ENCODE data around the gene TOMM6.

Gene TOMM6

DNA sequence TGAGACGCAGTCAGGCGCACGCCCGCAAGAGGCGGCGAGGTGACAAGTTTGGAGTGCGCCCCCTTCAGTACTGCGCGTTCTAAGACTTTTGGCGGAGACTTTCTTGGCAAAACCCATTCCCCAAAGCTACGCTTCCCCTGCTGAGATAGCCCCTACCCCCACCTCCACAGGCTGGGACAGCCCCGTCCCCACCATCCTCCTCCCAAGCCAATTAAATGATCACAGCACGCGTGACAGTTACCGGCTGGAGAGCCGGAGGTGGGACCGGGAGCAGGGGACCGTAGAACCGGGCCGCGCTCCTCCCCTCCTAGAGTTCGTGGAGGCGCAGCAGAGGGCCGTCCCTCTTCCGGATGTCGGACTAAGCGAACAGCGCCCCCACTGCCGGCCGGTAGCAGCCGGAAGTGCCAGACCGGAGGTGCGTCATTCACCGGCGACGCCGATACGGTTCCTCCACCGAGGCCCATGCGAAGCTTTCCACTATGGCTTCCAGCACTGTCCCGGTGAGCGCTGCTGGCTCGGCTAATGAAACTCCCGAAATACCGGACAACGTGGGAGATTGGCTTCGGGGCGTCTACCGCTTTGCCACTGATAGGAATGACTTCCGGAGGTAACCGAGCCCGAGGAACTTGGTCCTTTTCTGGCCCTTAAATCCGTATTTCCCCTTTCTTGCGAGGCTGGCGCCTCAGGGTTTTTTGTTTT, at the start of gene TOMM6:
TSS of gene TOMM6 (plus strand) at position 476 of the 699 bp plus-strand sequence. CDS start at position 480, 4 bp downstream.
- peak; percentile 97 for DNase-seq

DNA sequence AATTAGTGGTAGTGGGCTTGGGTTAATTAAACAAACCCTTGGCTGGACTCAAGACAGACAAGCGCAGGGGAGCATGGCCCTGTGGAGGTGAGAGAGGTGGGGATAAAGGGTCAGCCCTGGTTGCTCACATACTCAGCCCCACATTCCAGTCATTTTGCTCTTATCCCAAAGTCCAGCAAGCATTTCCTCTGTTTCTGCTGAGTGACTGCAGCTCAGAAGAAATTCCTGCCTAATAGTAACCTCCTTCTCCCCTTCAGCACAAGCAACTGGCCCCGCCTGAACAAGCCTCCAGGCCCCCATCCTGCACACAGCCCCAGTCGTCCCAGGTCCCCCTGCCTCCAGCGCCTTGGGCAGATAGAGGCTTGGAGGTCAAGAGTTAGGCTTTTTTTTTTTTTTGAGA, 48.5 kb upstream of the TOMM6 start:
- no peak for DNase-seq

DNA sequence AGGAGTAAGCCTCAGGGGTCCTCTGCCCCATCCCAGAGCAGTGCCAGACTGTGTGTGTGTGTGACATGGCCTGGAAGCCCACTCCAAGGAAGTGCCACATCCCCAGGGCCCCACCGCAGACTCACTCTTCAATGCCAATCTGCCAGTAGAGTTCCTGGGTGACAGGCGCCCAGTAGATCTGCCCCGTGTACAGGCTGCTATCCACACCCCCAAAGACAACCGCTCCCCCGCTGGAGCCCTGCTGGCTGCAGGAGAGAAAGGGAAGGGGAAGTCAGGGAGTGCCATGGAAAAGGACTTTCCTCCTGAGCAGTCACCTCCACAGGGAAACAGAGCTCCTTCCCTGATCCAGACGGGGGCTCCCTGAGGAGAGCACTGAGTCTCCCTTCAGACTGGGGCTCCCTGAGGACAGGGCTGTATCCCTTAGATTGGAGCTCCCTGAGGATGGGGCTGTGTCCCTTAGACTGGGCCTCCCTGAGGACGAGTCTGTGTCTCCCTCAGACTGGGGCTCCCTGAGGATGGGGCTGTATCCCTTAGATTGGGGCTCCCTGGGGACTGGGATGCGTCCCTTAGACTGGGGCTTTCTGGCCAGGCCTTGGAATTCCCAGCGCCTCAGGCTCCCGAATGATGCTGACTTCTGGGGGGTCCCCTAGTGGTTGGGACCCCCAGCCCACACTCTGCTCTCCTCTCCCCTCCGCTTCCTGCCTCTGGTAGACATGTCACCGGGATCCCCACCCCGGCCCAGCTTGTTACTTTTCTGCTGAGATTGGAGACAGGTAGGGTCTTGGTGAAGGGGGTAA, 46.9 kb upstream of the TOMM6 start:
- DNase-seq = no peak

DNA sequence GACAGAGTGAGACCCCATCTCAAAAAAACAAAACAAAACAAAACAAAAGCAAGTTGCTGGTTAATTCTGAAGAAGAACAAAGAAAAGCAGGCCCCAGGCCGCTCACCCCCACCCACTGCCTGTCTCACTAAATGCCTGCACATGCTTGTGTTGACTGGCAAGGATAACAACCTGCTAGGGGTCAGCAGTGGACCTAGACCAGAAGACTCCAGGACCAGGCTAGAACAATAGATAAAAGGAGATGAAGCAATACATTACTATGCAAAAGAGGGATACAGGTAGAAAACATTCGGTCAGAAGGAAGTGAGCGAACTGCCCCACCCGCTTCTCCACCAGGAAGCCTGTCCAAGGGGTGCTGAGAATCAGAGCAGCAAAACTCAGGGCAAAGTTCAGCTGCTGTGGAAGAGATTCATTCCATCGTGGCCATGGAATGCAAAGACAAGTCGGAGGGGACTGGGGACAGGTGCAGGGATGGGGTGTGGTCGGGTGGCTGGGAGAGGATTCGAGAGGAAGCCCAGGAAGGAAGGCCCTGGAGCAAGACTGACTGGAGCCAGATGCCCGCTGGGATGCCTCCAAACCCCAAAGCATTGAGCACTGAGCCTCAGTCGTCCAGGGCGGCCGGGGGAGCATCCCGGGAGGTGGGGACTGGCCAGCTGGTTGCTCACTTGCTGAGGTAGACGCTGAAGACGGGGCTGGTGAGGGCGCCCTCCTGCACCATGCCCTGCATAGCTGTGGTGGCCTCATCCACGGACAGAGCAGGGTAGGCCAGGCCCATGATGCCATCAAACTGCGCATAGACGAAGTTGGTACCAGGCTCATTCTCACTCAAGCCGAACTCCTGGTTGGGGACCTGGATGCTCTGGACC, 45.6 kb upstream of the TOMM6 start:
- no peak for DNase-seq

DNA sequence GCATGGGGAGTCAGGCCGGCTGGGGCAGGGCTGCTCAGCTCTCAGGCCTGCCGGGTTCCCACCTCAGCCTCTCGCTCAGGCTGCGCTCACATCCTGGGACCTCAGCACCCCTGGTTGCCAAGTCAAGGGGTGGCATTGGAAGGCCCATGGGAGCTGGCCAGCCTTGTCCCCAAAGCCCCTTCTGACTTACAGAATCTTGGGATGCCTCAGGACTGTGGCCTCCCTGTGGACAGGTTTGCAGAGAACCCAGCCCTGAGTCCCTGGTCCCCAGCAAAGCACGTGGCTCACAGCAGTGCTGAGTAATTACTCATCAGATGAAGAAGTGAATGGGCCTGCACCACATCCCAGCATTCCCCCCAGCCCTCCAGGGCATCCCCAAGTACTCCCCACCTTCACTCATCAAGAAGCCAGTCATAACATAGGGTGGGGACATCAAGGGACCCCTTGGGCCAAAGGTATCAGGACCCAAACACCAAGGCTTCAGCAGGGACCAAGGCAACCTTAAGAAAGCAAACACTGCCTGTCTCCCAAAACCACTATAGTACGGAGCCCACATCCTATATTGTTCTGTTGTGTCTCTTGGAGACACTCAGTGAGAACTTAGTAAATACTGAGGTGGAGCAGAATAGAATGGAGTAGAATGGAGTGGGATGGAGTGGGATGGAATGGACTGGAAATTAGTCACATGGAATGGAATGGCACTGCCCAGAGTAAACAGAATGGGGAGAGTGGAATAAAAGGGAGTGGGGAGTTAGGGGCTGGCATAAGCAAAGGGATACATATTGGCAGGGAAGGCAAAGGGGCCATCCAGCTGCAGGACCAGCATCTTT, 43.9 kb upstream of the TOMM6 start:
- no peak for DNase-seq

DNA sequence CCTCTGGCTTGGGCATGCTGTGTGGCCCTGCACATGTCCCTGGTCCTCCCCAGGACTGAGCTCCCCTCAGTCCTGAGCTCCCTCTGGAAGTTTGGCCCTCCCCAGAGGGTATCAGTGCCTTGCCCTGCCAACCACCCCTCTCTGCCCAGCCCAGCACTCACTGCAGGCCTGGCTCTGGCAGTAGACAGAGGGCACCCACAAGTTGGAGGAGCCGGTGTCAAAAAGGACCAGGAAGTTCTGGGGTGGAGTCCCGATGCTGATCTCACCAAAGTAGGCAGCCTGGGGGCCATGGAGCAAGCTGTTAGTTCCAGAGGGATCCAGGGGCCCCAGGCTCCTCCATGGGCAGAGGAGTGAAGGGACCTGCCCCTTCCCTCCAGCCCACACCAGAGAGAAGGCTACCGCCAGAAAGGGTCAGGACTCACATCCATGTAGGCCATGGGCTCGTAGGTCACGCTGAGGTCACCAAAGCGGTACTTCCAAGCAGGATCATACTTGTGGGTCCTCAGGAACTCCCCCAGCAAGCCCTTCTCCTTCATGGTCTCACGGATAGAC, 43.2 kb upstream of the TOMM6 start:
- no peak for DNase-seq

DNA sequence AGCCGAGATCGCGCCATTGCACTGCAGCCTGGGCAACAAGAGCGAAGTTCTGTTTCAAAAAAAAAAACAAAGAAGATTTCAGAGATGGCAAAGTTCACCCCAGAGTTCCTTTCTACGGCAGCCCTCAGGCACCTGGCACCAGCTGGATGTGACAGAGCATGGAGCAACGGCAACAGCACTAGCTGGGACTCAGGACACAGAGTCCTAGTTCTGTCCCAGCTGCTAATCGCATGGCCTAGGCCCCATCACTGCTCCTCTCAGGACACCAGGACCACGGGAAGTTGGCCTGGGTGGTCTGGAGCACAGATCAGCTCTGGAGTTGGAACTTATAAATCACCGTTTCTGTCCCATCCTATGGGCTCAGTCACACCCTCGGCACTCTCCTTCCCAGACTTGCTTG, 41.4 kb upstream of the TOMM6 start:
- no peak for DNase-seq

DNA sequence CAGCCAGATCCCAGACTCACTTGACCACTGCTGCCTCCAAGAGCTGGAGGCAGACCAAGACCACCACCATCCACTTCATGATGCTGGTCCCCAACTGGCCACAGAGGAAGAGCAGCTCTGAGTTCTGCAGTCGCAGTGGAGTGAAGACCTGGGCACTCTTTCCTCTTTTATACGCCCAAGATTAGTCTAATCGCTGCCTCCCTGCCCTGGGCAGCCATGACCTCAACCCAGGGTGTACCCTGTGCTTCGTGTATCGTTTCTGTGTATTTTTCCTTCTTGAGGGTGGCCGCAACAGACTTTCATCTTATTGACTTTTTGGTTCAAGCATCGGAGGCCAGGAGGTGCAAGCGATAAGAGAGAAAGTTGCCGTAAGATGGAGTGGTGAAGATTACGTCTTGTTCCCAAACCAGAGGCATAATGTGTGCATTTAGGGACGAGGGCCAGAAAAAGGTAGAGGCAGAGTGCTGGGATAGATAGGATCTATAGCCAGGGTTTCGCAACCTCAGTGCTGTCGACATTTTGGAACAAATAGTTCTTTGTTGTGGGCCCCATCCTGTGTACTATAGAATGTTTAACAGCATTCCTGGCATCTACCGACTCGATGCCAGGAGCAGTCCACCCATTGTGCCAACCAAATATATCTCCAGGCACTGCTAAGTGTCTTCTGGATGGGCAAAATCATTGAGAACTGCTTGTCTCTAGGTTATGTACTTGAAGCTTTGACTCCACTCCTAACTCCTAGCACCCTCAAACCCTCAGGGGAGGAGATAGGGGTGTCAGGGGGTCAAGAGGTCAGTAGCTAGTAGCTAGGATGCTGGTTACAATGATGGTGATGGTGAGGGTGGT, 40.0 kb upstream of the TOMM6 start, which contains the start of gene PGC:
TSS of gene PGC (minus strand) at position 142 of the 846 bp plus-strand sequence. CDS start at position 79, 63 bp downstream.
- no peak for DNase-seq

DNA sequence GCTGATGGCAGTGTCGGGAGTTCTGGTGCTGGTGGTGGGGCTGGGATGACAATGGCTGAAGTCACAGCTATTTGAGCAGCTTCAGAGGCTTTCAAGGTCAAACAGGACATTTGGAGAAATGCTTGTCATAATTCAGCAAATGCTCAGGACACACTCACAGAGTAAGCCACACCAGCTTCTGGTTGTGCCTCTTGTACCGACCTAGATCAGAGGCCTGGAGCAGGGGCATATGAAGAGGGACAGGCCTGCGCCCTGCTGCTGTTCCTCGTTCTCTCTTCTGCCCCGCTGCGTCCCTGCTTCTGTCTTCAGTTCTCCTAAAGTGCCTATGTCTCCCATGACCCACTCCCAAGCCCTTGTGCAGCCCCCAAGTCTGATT, 39.4 kb upstream of the TOMM6 start:
- no peak for DNase-seq

DNA sequence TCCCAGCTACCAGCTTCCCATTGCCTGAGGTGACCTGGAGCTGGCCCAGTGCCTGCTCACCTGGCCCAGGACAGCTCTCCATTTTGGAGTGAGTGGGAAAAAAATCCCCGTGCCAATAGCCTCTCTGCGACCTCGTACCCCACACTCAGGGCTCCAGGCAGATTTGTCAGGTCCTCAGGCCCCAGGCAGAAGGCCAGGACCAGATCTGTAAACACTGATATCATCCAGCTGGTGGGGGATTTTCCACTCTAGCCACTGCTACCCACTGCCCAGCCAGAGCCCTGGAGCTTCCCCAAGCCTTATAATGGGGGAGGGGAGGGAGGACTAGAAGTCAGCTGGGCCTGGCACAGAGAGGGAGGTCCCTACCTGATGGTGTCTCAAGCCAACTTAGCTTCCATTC, 39.0 kb upstream of the TOMM6 start:
- no peak for DNase-seq

DNA sequence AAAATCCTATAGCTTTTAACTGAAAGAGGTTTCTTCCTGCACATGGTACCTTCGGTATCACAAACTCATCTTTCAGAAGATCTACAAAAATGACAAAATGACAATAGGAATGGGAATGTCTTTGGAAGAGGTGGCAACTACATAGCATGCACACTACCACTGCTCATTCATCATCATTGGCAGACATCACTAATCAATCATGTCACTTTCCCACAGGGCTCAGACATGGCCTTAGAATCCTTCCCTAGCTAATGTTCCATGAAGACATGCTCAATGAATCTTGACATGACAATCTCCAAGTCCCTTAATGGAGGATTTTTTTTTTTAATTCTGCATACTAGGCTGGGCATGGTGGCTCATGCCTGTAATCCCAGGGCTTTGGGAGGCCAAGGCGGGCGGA, 37.1 kb upstream of the TOMM6 start:
- no peak for DNase-seq

DNA sequence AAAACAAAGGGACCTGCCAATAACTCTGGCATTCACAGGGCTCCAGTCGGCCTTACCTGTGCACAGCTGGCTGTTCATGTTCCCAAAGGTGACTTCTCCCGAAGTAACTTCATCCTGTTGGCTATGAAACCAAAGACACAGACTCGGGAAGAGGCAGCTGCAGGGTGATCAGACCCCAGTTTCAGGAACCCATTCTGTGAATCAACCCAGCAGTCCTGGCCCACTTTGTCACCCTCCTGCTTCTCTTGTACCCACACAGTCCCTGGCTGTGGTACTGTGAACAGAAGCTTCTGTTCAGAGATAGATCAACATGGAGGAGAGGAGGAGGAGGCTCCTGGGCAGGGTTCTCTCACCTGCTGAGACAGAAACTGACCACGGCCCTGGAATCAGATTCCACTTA, 31.6 kb upstream of the TOMM6 start:
- no peak for DNase-seq

DNA sequence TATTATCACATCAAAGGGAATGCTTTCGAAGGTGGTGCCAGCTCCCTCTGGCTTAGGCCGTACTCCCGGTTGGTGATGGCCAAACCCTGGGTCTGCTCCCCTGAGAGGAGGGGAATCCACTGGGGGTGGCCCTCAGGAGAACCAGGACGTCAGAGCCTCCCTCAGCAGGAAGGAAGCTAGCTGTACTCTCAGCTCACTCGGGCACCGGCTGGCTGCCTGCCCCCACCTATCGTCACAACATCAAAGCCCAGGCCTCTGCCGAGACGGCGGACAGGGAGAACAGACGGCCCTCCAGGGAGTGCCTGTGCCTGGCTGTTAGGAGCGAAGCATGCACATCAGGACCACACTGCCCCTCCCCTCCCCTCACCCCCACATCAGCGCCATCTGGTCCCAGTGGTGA, 31.1 kb upstream of the TOMM6 start:
- no peak for DNase-seq

DNA sequence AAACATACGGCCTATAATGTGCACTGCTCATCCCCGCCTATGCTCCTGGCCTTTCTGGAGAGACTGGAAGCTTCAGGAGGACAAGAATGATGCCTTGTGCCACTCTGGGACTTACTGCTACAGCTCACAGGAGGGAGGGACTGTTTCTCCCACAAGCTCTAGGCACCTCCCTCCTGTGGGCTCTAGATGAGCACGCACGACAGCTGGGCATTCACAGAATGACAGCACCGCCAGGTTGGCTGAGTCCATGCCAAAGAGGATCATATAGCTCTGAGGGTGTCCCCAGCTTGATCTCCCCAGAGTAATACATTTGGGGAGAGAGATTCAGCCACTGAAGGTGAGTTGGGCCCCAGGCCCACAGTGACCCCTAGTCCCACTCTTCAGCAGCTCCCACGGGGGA, 30.2 kb upstream of the TOMM6 start:
- no peak for DNase-seq

DNA sequence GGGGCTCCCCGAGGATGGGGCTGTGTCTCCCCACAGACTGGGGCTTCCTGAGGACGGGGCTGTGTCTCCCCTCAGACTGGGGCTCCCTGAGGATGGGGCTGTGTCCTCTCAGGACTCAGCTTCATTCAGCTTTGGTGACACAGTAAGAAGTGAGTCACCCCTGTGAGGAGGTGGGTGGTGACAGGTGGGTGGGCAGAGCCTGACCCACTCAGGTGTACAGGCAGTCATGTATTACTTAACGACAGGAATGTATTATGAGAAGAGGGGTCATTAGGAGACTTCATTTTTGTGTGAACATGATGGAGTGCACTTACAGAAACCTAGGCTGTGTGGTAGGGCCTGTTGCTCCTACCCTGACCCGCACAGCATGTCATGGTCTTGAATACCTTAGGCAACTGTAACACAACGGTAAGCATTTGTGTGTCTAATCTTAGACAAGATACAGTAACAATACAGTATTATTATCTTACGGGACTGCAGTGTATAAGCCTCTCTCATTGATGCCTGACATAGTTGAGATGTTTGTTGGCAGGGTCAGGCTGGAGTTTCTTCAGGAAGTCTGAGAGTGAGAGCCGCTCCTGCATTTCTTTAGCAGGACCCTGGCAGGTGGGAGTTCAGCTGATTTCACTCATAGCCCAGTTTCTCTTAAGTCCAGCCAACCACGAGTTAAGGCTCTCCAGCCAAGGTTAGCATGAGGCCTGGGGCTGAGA, 29.4 kb upstream of the TOMM6 start:
- DNase-seq = no peak

DNA sequence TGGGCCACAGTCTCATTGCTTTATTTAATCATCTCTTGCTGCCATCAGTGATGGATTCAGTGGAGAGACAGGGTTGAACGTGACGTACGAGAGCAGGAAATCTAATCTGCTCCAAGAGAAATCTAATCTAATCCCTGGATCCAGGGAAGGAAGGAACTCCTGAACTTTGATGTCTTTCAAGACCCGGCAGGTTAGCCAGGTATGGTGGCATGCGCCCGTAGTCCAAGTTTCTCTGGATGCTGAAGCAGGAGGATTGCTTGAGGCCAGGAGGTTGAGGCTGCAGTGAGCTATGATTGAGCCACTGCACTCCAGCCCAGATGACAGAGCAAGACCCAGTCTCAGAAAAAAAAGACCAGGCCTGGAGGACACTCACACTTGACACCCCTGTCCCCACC, 28.9 kb upstream of the TOMM6 start:
- DNase-seq = no peak

DNA sequence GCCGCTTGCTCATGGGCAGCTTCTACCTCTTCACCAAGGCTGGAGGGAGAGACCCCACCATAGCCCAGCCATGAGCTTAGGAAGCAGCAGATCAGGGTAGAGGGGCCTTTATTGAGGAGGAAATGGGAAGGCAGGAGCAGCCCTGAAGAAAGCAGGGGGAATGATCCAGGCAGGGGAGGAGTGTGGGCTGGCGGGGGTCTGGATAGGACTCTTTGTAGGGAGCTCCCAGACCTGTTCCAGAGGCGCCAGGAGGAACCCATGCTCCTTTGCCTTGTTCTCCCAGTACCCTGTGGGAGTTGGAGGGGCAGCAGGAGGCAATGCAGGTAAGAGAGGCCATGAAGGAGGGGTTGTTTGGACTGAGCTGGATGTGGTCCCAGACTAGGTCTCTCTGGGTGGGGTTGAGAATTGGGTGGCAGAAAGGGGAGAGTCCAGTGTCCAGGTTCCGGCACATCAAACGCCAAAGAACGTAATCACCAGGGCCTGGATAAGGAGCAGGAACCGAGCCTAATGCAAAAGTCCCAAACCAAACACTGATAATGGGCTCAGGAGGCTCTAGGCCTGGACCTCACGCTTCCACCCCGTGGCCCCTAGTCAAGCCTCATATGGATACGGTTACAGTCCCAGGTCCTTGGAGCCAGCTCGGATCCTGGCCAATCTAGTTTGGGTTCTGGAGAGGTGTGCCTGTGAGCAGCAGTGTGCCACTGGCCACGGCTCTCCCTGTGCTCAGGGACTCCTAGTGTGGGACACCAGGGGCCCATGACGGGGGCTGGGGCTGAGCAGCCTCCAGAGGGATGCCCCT, 28.2 kb upstream of the TOMM6 start:
- DNase-seq = no peak

DNA sequence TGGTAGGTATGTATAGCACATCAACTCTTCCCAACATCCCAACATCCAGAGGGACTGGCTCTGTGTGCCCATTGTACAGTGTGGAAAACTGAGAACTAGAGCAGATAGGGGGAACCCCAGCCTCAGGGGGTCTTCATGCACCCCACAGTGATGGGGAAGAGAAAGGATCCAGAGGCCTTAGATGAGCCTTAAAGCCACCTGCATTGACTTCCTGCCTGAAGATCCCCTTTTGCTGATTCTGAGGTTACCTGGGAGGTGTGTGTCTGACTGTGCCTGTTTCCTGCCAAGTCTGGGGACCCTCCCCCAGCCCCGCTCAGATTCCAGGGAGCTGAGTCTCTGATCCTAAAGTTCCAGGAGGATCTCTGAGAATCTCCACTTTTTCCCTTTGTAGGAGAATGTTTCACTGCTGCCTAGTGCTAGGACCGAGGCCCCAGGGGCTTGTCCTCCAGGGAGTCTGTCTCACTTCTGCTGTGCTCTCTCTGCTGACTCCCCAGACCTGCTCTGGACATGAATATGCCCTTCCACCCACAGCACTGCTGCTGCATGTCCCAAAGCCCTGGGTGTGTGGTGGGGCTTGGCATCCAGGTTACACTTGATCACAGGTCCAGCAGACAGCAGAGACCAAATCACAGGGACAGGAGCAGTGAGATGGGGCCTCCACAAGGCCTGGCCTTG, 27.5 kb upstream of the TOMM6 start:
- no peak for DNase-seq

DNA sequence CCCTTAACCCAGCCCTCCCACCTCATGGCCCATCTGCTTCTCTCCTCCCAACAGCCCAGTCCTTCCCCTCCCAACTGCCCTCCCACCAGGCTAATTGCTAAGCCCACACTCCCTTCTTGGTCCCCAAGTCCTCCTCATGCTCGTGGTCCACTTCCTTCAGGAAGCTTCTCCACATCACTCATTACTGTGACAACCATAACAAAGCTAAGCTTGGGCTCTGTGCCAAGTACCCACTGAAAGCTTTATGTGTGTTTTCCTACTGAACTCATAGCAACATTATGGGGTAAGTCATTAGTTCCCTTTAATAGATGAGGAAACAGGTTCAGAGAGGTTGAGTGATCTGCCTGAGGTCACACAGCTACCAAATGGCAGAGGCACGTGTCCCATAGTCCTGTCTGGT, 24.0 kb upstream of the TOMM6 start:
- no peak for DNase-seq

Data from activated CD4-positive, alpha-beta T cell treated with anti-CD3 and anti-CD28 coated beads, Interleukin-2, amount 50 U/mL, for 16 hours (primary cell).